Ovary (tissue), 9 donors: Measurements from ENCODE around the gene THRB. TPM values are rescaled to one million over a fixed set of nuclear protein-coding genes. Genes with fewer than 3 reads are reported as not detected.

ENCODE experiments used
- DNase-seq, 5 donors: peaks; one replicate each; pipeline ENCODE4 v3.0.0-alpha.2; 2019 to 2020
- H3K27ac ChIP-seq, 2 donors: fragments of 200-600 bp; one replicate each; pipeline versions ENCODE4 v1.5.1 to v1.8.0; 2019 to 2022
- H3K27me3 ChIP-seq: fragments of 200-600 bp; one replicate; pipeline ENCODE4 v1.8.0; 2022
- H3K36me3 ChIP-seq: fragments of 200-600 bp; sonication (generic); one replicate; pipeline ENCODE4 v1.5.1; 2019
- H3K4me1 ChIP-seq: one replicate; pipeline ENCODE4 v1.8.1; 2013; ENCODE audit warnings: mild to moderate bottlenecking, moderate library complexity; ENCODE audit not compliant: insufficient read depth
- H3K4me3 ChIP-seq: fragments of 200-600 bp; sonication (generic); one replicate; pipeline ENCODE4 v1.5.1; 2017
- H3K9me3 ChIP-seq, 2 donors: fragments of 200-600 bp in 1 of 2; sonication (generic) in 1 of 2; one replicate each; pipeline versions ENCODE4 v1.5.1 to v1.8.1; 2013 to 2019; ENCODE audit warnings: mild to moderate bottlenecking in 1 of 2, moderate library complexity in 1 of 2
- EP300 ChIP-seq: sonication (generic); formaldehyde crosslinking; IDR thresholded peaks from one replicate; pipeline ENCODE4 v1.6.1; 2017; ENCODE audit warnings: antibody characterized with exemption
- POLR2A ChIP-seq: fragments of 450-650 bp; IDR thresholded peaks from one replicate; pipeline ENCODE4 v1.6.1; 2017; ENCODE audit warnings: antibody characterized with exemption, mild to moderate bottlenecking, moderate library complexity
- WGBS, 3 donors: extraction: QIAGEN DNeasy Blood & Tissue Kit in 1 of 3; methylation state at CpG; one replicate each; pipeline versions ENCODE4 v1.1.5 to v1.1.7; 2013 to 2017; 5-methylcytosine and 5-hydroxymethylcytosine counted together
- intact Hi-C, 4 donors: fragments of 100-400 bp; cut with DNase I; formaldehyde crosslinking; loops; one replicate each; pipeline versions ENCODE4 v1.11.0 to v1.15.1; 2022 to 2023
- polyA plus RNA-seq, 2 donors: library from polyadenylated mRNA; stranded (reverse); fragments of 200-250 nt in 1 of 2; fragments of 350-450 nt in 1 of 2; fragmentation: Illumina TruSeq in 1 of 2; extraction: RNeasy Lipid Tissue Mini Kit (QIAGEN cat#74804) in 1 of 2; gene quantifications; one replicate each; pipeline ENCODE4 v1.2.3, GENCODE V29; 2013 to 2014
- total RNA-seq, 7 donors: library from RNA; depleted of rRNA in 2 of 7; stranded (reverse); fragments of >200 nt in 2 of 7; fragmentation: NEBNext Ultra II Directional in 3 of 7; extraction: Animal tissue kit (Norgen Biotek cat#: 25700) in 3 of 7; gene quantifications; one replicate each; pipeline versions ENCODE4 v1.1.0 to v1.2.4, GENCODE V29; 2016 to 2023
- TF ChIP-seq, protein P1 (sequence below), 3 donors: fragments of 450-650 bp in 2 of 3; fragments of 200-600 bp in 1 of 3; IDR thresholded peaks; one replicate each; pipeline versions ENCODE4 v1.5.1 to v1.8.0; 2016 to 2022; ENCODE audit warnings: antibody characterized with exemption in 3 of 3, mild to moderate bottlenecking in 1 of 3
- donor health status: DM: no; HTN: no; CAD: no; lungs with moderate emphysema.
- donor health status: DM: no; HTN: no; CAD: no.
- donor health status: Bipolar disorder and iron deficiency.
- donor health status: DM: yes; HTN: yes; CAD: no.
- donor health status: DM: no; HTN: no; CAD: no.
- donor health status: DM: yes; HTN: yes; CAD: no.

The THRB gene
- total and polyA plus RNA-seq, 9 donors, result 0.91 to 6.5 (median 3.2) TPM

DNA sequence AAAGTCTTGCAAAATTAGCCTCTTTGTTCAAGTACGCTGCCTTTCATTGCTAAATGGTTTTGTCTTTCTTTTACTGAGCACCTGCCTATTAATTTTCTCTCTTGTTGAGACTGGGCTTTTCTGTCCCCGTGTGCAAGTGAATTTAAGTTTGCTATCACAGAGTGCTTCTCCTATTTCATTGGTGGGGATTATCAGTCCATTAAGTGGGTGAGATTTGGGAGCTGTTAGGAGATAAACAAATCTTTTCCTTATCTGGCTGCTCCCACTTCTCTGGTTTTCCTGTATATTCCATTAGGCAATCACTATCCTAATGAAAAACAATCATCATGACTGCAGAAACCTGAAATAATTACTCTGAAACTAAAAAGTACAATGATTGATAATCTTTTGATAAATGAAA, 295.4 kb downstream of the THRB start:
- 83 to 95% (median 84%) methylated on average over 2 of the region's 2 CpGs for WGBS, 3 donors
- Histone ChIP-seq H3K4me3 (no peak overlapping the region), H3K9me3 (no peaks in the 10 kb centered on the region), H3K27ac (no peak overlapping the region), H3K4me1 (no peaks in the 10 kb centered on the region), H3K36me3 (no peaks in the 10 kb centered on the region), H3K27me3 (no peaks in the 10 kb centered on the region)
- intact Hi-C loops, result no loop called here
- DNase-seq, result no peak
- TF ChIP-seq, protein P1, sequence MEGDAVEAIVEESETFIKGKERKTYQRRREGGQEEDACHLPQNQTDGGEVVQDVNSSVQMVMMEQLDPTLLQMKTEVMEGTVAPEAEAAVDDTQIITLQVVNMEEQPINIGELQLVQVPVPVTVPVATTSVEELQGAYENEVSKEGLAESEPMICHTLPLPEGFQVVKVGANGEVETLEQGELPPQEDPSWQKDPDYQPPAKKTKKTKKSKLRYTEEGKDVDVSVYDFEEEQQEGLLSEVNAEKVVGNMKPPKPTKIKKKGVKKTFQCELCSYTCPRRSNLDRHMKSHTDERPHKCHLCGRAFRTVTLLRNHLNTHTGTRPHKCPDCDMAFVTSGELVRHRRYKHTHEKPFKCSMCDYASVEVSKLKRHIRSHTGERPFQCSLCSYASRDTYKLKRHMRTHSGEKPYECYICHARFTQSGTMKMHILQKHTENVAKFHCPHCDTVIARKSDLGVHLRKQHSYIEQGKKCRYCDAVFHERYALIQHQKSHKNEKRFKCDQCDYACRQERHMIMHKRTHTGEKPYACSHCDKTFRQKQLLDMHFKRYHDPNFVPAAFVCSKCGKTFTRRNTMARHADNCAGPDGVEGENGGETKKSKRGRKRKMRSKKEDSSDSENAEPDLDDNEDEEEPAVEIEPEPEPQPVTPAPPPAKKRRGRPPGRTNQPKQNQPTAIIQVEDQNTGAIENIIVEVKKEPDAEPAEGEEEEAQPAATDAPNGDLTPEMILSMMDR (IDR thresholded peaks at IDR 0.05), result no peak
- TF ChIP-seq EP300 (no peak), POLR2A (no peak)

DNA sequence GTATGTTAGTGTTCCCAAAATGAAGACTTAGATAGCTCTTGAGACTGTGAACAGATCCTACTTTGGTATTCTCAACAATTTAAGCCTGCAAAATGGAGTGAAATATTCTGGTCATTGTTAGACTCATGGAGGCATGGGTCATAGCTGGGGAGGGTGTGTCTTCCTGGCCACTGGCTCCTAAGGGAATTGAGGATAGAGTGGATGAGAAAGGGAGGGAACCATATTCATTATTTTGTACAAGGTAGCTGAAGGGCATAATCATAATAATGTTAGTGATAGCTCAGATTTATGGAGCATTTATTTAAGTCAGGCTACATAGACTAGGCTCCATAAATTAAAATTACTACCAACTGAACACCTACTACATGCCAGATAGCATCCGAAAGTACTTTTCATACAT, 295.9 kb downstream of the THRB start:
- H3K27ac ChIP-seq, result no peak overlapping the region
- H3K9me3 ChIP-seq, result no peaks in the 10 kb centered on the region
- TF ChIP-seq POLR2A (no peak), EP300 (no peak)
- TF ChIP-seq, protein P1 (IDR thresholded peaks at IDR 0.05), result no peak
- no peak overlapping the region for H3K4me3 ChIP-seq
- DNase-seq, result no peak
- intact Hi-C loops, result no loop called here
- no peaks in the 10 kb centered on the region for H3K27me3 ChIP-seq
- WGBS, 3 donors, result 76 to 90% (median 86%) methylated on average over 1 of the region's 1 CpG
- H3K4me1 ChIP-seq, result no peaks in the 10 kb centered on the region
- no peaks in the 10 kb centered on the region for H3K36me3 ChIP-seq

DNA sequence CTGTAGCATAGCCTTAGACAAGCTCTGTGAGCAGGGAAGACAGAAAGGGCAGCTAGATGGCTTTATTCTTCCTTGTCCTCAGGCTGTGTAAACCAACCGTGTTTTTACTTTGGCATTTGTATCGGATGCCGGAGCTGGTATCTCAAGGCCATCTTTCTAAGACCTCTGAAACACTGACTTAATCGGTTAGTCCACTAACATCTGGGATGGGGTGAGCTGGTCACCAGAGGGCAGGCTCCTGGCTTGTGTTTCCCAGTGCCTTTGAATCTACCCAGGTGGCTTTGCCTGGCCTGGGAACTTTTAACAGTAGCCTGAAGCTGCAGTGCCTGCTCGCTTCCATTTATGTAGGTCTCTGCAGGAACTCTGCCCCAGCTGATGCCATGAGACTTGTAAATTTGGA, 296.8 kb downstream of the THRB start:
- Histone ChIP-seq H3K4me1 (no peaks in the 10 kb centered on the region), H3K27me3 (no peaks in the 10 kb centered on the region), H3K9me3 (no peaks in the 10 kb centered on the region), H3K27ac (no peak overlapping the region), H3K4me3 (no peak overlapping the region), H3K36me3 (no peaks in the 10 kb centered on the region)
- WGBS, 3 donors, result 54 to 76% (median 56%) methylated on average over 5 of the region's 5 CpGs
- no peak for DNase-seq
- intact Hi-C loops, result no loop called here
- TF ChIP-seq EP300 (no peak), POLR2A (no peak)
- TF ChIP-seq, protein P1 (IDR thresholded peaks at IDR 0.05), result no peak

DNA sequence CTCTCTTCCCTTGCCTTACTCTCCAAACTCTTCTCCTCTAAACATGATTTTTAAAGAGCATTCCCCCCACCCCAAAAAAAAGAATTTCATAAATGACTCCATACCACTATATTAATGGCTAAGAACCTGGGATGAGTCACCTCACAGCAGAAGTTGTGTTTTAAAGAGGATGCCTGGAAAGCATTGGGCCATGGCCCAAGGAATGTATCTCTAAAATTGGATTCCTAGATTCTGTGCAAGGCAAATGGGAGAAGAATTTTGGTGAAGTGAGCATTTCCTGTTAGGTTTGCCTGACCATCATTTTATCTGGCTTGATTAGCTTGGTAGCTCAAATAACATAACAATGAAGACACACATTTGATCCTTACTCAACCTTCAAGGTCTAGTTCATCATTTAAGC, 298.1 kb downstream of the THRB start:
- TF ChIP-seq POLR2A, result no peak
- no peak for TF ChIP-seq EP300
- TF ChIP-seq, protein P1 (IDR thresholded peaks at IDR 0.05), result no peak
- no peaks in the 10 kb centered on the region for H3K27me3 ChIP-seq
- no peak for DNase-seq

More for the DNA sequence above, 298.1 kb downstream of the THRB start:
- H3K27ac ChIP-seq, result no peak overlapping the region
- H3K9me3 ChIP-seq, result no peaks in the 10 kb centered on the region
- no peaks in the 10 kb centered on the region for H3K36me3 ChIP-seq
- intact Hi-C loops, result no loop called here
- H3K4me3 ChIP-seq, result no peak overlapping the region
- no peaks in the 10 kb centered on the region for H3K4me1 ChIP-seq
